HepG2 (cell line): ENCODE measurements around the gene CENPB. TPM values are rescaled to one million over a fixed set of nuclear protein-coding genes. Genes with fewer than 3 reads are reported as not detected.

Source experiments
- ADNP ChIP-seq: sonication (generic); formaldehyde crosslinking; IDR thresholded peaks from 2 replicates; pipeline ENCODE4 v1.4.0; 2020; ENCODE audit warnings: missing genetic modification reagents
- EED ChIP-seq: sonication (generic); formaldehyde crosslinking; IDR thresholded peaks from 2 replicates; pipeline ENCODE4 v1.5.0; 2020; ENCODE audit warnings: mild to moderate bottlenecking, missing genetic modification reagents
- NFYC ChIP-seq: IDR thresholded peaks from 2 replicates; pipeline ENCODE4 v1.6.1; 2016; ENCODE audit warnings: missing genetic modification reagents, missing compliant biosample characterization
- SIX1 ChIP-seq: sonication (generic); formaldehyde crosslinking; IDR thresholded peaks from 2 replicates; pipeline ENCODE4 v1.4.0; 2020; ENCODE audit warnings: missing genetic modification reagents, borderline replicate concordance
- XRCC5 ChIP-seq: fragments of 200-400 bp; formaldehyde crosslinking; optimal IDR thresholded peaks from 2 replicates; pipeline ENCODE3; 2017; ENCODE audit warnings: mild to moderate bottlenecking, low read length
- ZNF234 ChIP-seq: sonication (generic); formaldehyde crosslinking; conservative IDR thresholded peaks from 2 replicates; pipeline ENCODE4 v1.5.1; 2020; ENCODE audit warnings: mild to moderate bottlenecking, missing genetic modification reagents
- ZNF605 ChIP-seq: sonication (generic); formaldehyde crosslinking; IDR thresholded peaks from 2 replicates; pipeline ENCODE4 v1.8.0; 2022; ENCODE audit warnings: mild to moderate bottlenecking, missing genetic modification reagents
- polyA plus RNA-seq, 8 experiments: library from polyadenylated mRNA; depleted of rRNA in 3 of 8; stranded (reverse) in 7 of 8; unstranded in 1 of 8; fragments of >200 nt; fragmentation: Illumina TruSeq in 4 of 8; extraction: Trizol in 4 of 8; gene quantifications; 2 replicates each; pipeline versions ENCODE4 v1.2.1 to v1.2.3, GENCODE V29; 2011 to 2016; ENCODE audit warnings: low read depth in 4 of 8, missing spikeins in 1 of 8, mixed read lengths in 1 of 8; ENCODE audit not compliant: insufficient read depth in 1 of 8
- total RNA-seq, 5 experiments: library from RNA; depleted of rRNA; stranded (reverse); fragments of >200 nt; fragmentation: Illumina TruSeq; extraction: Trizol; gene quantifications; 2 replicates each; pipeline ENCODE4 v1.2.3, GENCODE V29; 2016; ENCODE audit warnings: low read depth in 1 of 5
- TF ChIP-seq, protein P1 (sequence below): sonication (generic); formaldehyde crosslinking; IDR thresholded peaks from 2 replicates; pipeline ENCODE4 v1.4.0; 2020; ENCODE audit warnings: missing genetic modification reagents
- TF ChIP-seq, protein P2 (sequence below): sonication (generic); formaldehyde crosslinking; IDR thresholded peaks from 2 replicates; pipeline ENCODE4 v1.5.1; 2020; ENCODE audit warnings: mild to moderate bottlenecking, missing genetic modification reagents, borderline replicate concordance
- TF ChIP-seq, protein P3 (sequence below): sonication (generic); formaldehyde crosslinking; IDR thresholded peaks from 2 replicates; pipeline ENCODE4 v1.4.0; 2020; ENCODE audit warnings: mild to moderate bottlenecking, low read depth, missing genetic modification reagents
- TF ChIP-seq, protein P4 (sequence below): sonication (generic); formaldehyde crosslinking; IDR thresholded peaks from 2 replicates; pipeline ENCODE4 v1.4.0; 2020; ENCODE audit warnings: missing genetic modification reagents
- TF ChIP-seq, protein P5 (sequence below): sonication (generic); formaldehyde crosslinking; IDR thresholded peaks from 2 replicates; pipeline ENCODE4 v1.4.0; 2020; ENCODE audit warnings: mild to moderate bottlenecking, missing genetic modification reagents, borderline replicate concordance
- TF ChIP-seq, protein P6 (sequence below): sonication (generic); formaldehyde crosslinking; conservative IDR thresholded peaks from 2 replicates; pipeline ENCODE4 v1.8.0; 2022; ENCODE audit warnings: missing genetic modification reagents
- TF ChIP-seq, protein P7 (sequence below): IDR thresholded peaks from 2 replicates; pipeline ENCODE4 v1.6.1; 2016

Gene CENPB
- total and polyA plus RNA-seq, 2 of the 13 experiments (the other 11 are each of a cell fraction or from before 2014, with no cell fraction given), result 10.4 to 54.5 TPM

DNA sequence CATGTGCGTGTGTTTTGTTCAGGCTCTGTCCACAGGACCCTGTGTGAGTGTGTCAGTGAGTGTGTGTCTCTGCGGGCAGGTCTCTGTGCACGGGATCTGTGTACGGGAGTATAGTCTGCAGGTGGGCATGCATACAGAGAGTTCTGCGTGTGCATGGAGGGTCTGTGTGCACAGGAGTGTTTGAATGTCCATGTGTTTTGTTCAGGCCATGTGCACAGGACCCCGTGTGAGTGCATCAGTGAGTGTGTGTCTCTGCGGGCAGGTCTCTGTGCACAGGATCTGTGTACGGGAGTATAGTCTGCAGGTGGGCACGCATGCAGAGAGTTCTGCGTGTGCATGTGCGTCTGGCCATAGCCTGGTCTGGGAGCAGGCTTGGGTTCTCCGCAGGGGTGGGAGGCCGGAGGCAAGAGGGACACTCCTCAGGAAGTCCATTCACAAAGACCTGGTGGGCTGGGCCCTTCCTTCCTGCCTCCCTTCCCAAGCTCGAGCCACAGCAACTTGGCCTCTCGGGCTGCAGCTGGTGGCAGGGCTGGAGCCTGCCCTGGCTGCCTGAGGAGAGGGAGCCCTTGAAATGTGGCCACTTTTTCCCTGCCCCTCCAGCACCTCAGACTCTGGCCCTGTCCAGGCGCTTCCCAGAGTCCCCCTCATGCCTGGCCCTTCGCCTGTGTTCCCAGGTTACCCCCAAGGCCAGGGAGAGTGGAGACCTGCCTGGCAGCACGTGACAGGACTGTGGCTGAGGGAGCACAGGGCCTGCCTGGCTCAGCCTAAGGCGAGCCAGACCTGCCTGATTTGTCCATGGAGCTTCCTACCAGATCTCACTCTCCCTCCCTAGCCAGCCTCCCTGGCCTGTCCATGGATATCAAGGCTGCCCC is 47.2 kb downstream of the CENPB start (continued):
- TF ChIP-seq, protein P1, sequence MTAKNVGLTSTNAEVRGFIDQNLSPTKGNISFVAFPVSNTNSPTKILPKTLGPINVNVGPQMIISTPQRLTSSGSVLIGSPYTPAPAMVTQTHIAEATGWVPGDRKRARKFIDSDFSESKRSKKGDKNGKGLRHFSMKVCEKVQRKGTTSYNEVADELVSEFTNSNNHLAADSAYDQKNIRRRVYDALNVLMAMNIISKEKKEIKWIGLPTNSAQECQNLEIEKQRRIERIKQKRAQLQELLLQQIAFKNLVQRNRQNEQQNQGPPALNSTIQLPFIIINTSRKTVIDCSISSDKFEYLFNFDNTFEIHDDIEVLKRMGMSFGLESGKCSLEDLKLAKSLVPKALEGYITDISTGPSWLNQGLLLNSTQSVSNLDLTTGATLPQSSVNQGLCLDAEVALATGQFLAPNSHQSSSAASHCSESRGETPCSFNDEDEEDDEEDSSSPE (CRISPR knock-in tag), result peak; percentile 64
- TF ChIP-seq ADNP (CRISPR knock-in tag), result no peak
- TF ChIP-seq, protein P2, sequence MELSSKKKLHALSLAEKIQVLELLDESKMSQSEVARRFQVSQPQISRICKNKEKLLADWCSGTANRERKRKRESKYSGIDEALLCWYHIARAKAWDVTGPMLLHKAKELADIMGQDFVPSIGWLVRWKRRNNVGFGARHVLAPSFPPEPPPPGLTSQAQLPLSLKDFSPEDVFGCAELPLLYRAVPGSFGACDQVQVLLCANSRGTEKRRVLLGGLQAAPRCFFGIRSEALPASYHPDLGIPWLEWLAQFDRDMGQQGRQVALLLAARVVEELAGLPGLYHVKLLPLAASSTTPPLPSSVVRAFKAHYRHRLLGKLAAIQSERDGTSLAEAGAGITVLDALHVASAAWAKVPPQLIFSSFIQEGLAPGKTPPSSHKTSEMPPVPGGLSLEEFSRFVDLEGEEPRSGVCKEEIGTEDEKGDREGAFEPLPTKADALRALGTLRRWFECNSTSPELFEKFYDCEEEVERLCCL (CRISPR knock-in tag), result no peak
- TF ChIP-seq XRCC5, result no peak
- no peak for TF ChIP-seq SIX1 (CRISPR knock-in tag)
- TF ChIP-seq EED (CRISPR knock-in tag), result peak; percentile 90
- TF ChIP-seq NFYC (CRISPR knock-in tag), result no peak
- TF ChIP-seq, protein P3, sequence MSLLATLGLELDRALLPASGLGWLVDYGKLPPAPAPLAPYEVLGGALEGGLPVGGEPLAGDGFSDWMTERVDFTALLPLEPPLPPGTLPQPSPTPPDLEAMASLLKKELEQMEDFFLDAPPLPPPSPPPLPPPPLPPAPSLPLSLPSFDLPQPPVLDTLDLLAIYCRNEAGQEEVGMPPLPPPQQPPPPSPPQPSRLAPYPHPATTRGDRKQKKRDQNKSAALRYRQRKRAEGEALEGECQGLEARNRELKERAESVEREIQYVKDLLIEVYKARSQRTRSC (CRISPR knock-in tag), result no peak
- TF ChIP-seq, protein P4, sequence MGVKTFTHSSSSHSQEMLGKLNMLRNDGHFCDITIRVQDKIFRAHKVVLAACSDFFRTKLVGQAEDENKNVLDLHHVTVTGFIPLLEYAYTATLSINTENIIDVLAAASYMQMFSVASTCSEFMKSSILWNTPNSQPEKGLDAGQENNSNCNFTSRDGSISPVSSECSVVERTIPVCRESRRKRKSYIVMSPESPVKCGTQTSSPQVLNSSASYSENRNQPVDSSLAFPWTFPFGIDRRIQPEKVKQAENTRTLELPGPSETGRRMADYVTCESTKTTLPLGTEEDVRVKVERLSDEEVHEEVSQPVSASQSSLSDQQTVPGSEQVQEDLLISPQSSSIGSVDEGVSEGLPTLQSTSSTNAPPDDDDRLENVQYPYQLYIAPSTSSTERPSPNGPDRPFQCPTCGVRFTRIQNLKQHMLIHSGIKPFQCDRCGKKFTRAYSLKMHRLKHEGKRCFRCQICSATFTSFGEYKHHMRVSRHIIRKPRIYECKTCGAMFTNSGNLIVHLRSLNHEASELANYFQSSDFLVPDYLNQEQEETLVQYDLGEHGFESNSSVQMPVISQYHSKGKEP, result no peak
- TF ChIP-seq, protein P5, sequence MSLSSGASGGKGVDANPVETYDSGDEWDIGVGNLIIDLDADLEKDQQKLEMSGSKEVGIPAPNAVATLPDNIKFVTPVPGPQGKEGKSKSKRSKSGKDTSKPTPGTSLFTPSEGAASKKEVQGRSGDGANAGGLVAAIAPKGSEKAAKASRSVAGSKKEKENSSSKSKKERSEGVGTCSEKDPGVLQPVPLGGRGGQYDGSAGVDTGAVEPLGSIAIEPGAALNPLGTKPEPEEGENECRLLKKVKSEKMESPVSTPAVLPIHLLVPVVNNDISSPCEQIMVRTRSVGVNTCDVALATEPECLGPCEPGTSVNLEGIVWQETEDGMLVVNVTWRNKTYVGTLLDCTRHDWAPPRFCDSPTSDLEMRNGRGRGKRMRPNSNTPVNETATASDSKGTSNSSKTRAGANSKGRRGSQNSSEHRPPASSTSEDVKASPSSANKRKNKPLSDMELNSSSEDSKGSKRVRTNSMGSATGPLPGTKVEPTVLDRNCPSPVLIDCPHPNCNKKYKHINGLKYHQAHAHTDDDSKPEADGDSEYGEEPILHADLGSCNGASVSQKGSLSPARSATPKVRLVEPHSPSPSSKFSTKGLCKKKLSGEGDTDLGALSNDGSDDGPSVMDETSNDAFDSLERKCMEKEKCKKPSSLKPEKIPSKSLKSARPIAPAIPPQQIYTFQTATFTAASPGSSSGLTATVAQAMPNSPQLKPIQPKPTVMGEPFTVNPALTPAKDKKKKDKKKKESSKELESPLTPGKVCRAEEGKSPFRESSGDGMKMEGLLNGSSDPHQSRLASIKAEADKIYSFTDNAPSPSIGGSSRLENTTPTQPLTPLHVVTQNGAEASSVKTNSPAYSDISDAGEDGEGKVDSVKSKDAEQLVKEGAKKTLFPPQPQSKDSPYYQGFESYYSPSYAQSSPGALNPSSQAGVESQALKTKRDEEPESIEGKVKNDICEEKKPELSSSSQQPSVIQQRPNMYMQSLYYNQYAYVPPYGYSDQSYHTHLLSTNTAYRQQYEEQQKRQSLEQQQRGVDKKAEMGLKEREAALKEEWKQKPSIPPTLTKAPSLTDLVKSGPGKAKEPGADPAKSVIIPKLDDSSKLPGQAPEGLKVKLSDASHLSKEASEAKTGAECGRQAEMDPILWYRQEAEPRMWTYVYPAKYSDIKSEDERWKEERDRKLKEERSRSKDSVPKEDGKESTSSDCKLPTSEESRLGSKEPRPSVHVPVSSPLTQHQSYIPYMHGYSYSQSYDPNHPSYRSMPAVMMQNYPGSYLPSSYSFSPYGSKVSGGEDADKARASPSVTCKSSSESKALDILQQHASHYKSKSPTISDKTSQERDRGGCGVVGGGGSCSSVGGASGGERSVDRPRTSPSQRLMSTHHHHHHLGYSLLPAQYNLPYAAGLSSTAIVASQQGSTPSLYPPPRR (CRISPR knock-in tag), result no peak
- TF ChIP-seq, protein P6, sequence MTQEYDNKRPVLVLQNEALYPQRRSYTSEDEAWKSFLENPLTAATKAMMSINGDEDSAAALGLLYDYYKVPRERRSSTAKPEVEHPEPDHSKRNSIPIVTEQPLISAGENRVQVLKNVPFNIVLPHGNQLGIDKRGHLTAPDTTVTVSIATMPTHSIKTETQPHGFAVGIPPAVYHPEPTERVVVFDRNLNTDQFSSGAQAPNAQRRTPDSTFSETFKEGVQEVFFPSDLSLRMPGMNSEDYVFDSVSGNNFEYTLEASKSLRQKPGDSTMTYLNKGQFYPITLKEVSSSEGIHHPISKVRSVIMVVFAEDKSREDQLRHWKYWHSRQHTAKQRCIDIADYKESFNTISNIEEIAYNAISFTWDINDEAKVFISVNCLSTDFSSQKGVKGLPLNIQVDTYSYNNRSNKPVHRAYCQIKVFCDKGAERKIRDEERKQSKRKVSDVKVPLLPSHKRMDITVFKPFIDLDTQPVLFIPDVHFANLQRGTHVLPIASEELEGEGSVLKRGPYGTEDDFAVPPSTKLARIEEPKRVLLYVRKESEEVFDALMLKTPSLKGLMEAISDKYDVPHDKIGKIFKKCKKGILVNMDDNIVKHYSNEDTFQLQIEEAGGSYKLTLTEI (CRISPR knock-in tag), result no peak
- TF ChIP-seq, protein P7, sequence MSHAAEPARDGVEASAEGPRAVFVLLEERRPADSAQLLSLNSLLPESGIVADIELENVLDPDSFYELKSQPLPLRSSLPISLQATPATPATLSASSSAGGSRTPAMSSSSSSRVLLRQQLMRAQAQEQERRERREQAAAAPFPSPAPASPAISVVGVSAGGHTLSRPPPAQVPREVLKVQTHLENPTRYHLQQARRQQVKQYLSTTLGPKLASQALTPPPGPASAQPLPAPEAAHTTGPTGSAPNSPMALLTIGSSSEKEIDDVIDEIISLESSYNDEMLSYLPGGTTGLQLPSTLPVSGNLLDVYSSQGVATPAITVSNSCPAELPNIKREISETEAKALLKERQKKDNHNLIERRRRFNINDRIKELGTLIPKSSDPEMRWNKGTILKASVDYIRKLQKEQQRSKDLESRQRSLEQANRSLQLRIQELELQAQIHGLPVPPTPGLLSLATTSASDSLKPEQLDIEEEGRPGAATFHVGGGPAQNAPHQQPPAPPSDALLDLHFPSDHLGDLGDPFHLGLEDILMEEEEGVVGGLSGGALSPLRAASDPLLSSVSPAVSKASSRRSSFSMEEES (CRISPR knock-in tag), result peak; percentile 89
- TF ChIP-seq ZNF605 (CRISPR knock-in tag), result no peak
- no peak for TF ChIP-seq ZNF234 (CRISPR knock-in tag)
